GM18520 (cell line): ENCODE data around the gene SS18L1.

ENCODE experiments used
- ATAC-seq: cut with Tn5 transposase; IDR thresholded peaks from one replicate; pipeline ENCODE4 v1.9.1; 2021; ENCODE audit not compliant: unreplicated experiment

Gene SS18L1

GRCh38 chr20:62191781-62192559 lies 48.4 kb downstream of the SS18L1 start:
- ATAC-seq: no peak

- no peak for ATAC-seq
Measured at GRCh38 chr20:62192635-62193034, 49.1 kb downstream of the SS18L1 start.

GRCh38 chr20:62193079-62194025 lies 49.8 kb downstream of the SS18L1 start:
- no peak for ATAC-seq

- no peak for ATAC-seq
Measured at GRCh38 chr20:62195075-62195405, 51.5 kb downstream of the SS18L1 start.

- ATAC-seq: no peak
Measured at GRCh38 chr20:62195736-62196135, 52.2 kb downstream of the SS18L1 start.

- ATAC-seq: no peak
Measured at GRCh38 chr20:62196286-62196685, 52.7 kb downstream of the SS18L1 start.

- no peak for ATAC-seq
Measured at GRCh38 chr20:62197311-62197710, 53.7 kb downstream of the SS18L1 start.

GRCh38 chr20:62197801-62198200 lies 54.2 kb downstream of the SS18L1 start:
- ATAC-seq: no peak

- no peak for ATAC-seq
Measured at GRCh38 chr20:62198496-62198895, 54.9 kb downstream of the SS18L1 start.

GRCh38 chr20:62198931-62199330 lies 55.4 kb downstream of the SS18L1 start:
- ATAC-seq: no peak

GRCh38 chr20:62200491-62201172 lies 57.1 kb downstream of the SS18L1 start:
- ATAC-seq: no peak

- ATAC-seq: no peak
Measured at GRCh38 chr20:62201173-62202082, 57.9 kb downstream of the SS18L1 start.

GRCh38 chr20:62202083-62202395 lies 58.5 kb downstream of the SS18L1 start:
- ATAC-seq: no peak

- ATAC-seq: no peak
Measured at GRCh38 chr20:62202676-62203377, 59.3 kb downstream of the SS18L1 start.

GRCh38 chr20:62203378-62204030 lies 59.9 kb downstream of the SS18L1 start:
- ATAC-seq: no peak

- no peak for ATAC-seq
Measured at GRCh38 chr20:62205618-62206387, 62.2 kb downstream of the SS18L1 start.

GRCh38 chr20:62206388-62206775 lies 62.8 kb downstream of the SS18L1 start:
- no peak for ATAC-seq

GRCh38 chr20:62208061-62208794 lies 64.7 kb downstream of the SS18L1 start:
- ATAC-seq: no peak
